RWPE1 (cell line): ENCODE results near the gene CLEC20A.

Experiments used
- CTCF ChIA-PET: fragments of 350-600 bp; sonication (Branson Sonifier 250); formaldehyde crosslinking; extraction: SDS; loops from one replicate; lab custom pipeline; 2021; lab: Yijun Ruan, JAX
- POLR2A ChIA-PET: fragments of 400-600 bp; formaldehyde crosslinking; extraction: SDS; loops from one replicate; lab custom pipeline; 2020; ENCODE audit warnings: antibody characterized with exemption; ENCODE audit not compliant: low non-redundant PET; lab: Yijun Ruan, JAX
- DNase-seq: peaks from one replicate; pipeline ENCODE4 v3.0.0; 2012; ENCODE audit warnings: low spot score
- H3K27ac ChIP-seq: fragments of 450-650 bp; 2 replicates; pipeline ENCODE4 v1.5.1; 2017
- CTCF ChIP-seq: fragments of 450-650 bp; conservative IDR thresholded peaks from 2 replicates; pipeline ENCODE4 v1.5.1; 2017; ENCODE audit warnings: low read depth, mild to moderate bottlenecking

CLEC20A gene

GRCh38 chr1:178540646-178541045 lies 43.9 kb upstream of the CLEC20A start:
- no peak overlapping the region for H3K27ac ChIP-seq
- POLR2A ChIA-PET, result no interaction called here
- CTCF ChIA-PET, result interaction anchor here (0.7 to 2.3 kb wide), 2 partner anchors 8 to 35 kb away, joined by 6 to 7 read pairs; no protein-coding TSS in a partner anchor
- no peak for TF ChIP-seq CTCF
- DNase-seq, result no peak

GRCh38 chr1:178540204-178540603 lies 43.4 kb upstream of the CLEC20A start:
- DNase-seq, result no peak
- no peak for TF ChIP-seq CTCF
- POLR2A ChIA-PET, result no interaction called here
- H3K27ac ChIP-seq, result no peak overlapping the region
- CTCF ChIA-PET, result interaction anchor here (0.6 to 2.3 kb wide), 2 partner anchors 8 to 29 kb away, joined by 3 to 7 read pairs; no protein-coding TSS in a partner anchor

GRCh38 chr1:178539291-178539690 lies 42.5 kb upstream of the CLEC20A start:
- no peak overlapping the region for H3K27ac ChIP-seq
- TF ChIP-seq CTCF, result no peak
- ChIA-PET POLR2A (no interaction called here), CTCF (interaction anchor here (0.6 kb wide), 2 partner anchors 28 to 214 kb away, joined by 3 to 4 read pairs; no protein-coding TSS in a partner anchor)
- DNase-seq, result no peak

- ChIA-PET POLR2A (no interaction called here), CTCF (interaction anchor here (0.6 to 1.3 kb wide), 2 partner anchors 360 to 464 kb away, joined by 3 to 4 read pairs; no protein-coding TSS in a partner anchor)
- TF ChIP-seq CTCF, result no peak
- H3K27ac ChIP-seq, result no peak overlapping the region; the same call in 1 of the 2 replicates
- peak; percentile 17 for DNase-seq
Measured at GRCh38 chr1:178538192-178538916, 41.6 kb upstream of the CLEC20A start.

- DNase-seq, result no peak
- ChIA-PET POLR2A (no interaction called here), CTCF (interaction anchor here (0.6 to 1.3 kb wide), 2 partner anchors 465 to 480 kb away, joined by 4 to 5 read pairs; no protein-coding TSS in a partner anchor)
- TF ChIP-seq CTCF, result no peak
- peak overlapping the region; percentile 67 for H3K27ac ChIP-seq
Measured at GRCh38 chr1:178537382-178538090, 40.8 kb upstream of the CLEC20A start.

GRCh38 chr1:178536844-178537371 lies 40.1 kb upstream of the CLEC20A start:
- CTCF ChIA-PET, result interaction anchor here (0.6 to 1.3 kb wide), 3 partner anchors 190 to 480 kb away, joined by 3 to 5 read pairs (median 5); no protein-coding TSS in a partner anchor
- DNase-seq, result peak; percentile 86
- TF ChIP-seq CTCF, result no peak
- peak overlapping the region; percentile 67 for H3K27ac ChIP-seq
- POLR2A ChIA-PET, result no interaction called here
